Hematopoietic multipotent progenitor cell treated with erythropoietin and hydrocortisone succinate and interleukin-3 and kit ligand, for 17 days (in vitro differentiated cells): Measurements from ENCODE around the gene ONECUT3.

Experiments
- DNase-seq: peaks from one replicate; pipeline ENCODE4 v3.0.0-alpha.2; 2015; ENCODE audit warnings: low spot score

The ONECUT3 gene

GRCh38 chr19:1739960-1740629, 13.2 kb upstream of the ONECUT3 start:
- no peak for DNase-seq

GRCh38 chr19:1742989-1743696, 10.2 kb upstream of the ONECUT3 start:
- DNase-seq = no peak

GRCh38 chr19:1744133-1744665, 9.1 kb upstream of the ONECUT3 start:
- DNase-seq = no peak

- DNase-seq = no peak
Observed at GRCh38 chr19:1744822-1745563, 8.3 kb upstream of the ONECUT3 start.

GRCh38 chr19:1745589-1746031, 7.7 kb upstream of the ONECUT3 start:
- DNase-seq = no peak

GRCh38 chr19:1746401-1747284, 6.7 kb upstream of the ONECUT3 start:
- no peak for DNase-seq

- DNase-seq = no peak
Observed at GRCh38 chr19:1747285-1748114, 5.8 kb upstream of the ONECUT3 start.

GRCh38 chr19:1748115-1748872, 5.0 kb upstream of the ONECUT3 start:
- DNase-seq = no peak

- no peak for DNase-seq
Observed at GRCh38 chr19:1748873-1749341, 4.4 kb upstream of the ONECUT3 start.

GRCh38 chr19:1749373-1750342, 3.6 kb upstream of the ONECUT3 start:
- no peak for DNase-seq

GRCh38 chr19:1750343-1751021, 2.8 kb upstream of the ONECUT3 start:
- DNase-seq = no peak

GRCh38 chr19:1751367-1752008, 1.8 kb upstream of the ONECUT3 start:
- no peak for DNase-seq

GRCh38 chr19:1752009-1752756, 1.1 kb upstream of the ONECUT3 start:
- no peak for DNase-seq

- DNase-seq = no peak
Observed at GRCh38 chr19:1754018-1754635, 821 bp downstream of the ONECUT3 start.

GRCh38 chr19:1754636-1755466, 1.5 kb downstream of the ONECUT3 start:
- DNase-seq = no peak
